Measurements from ENCODE around the gene PSMA4. TPM values are rescaled to one million over a fixed set of nuclear protein-coding genes. Genes with fewer than 3 reads are reported as not detected.

The PSMA4 gene
- total RNA-seq, 1 donor from 2014 or later: 163 TPM

- H3K27ac Mint-ChIP-seq: no peak overlapping the region
- peaks cover 2% of the 10 kb centered on the region for H3K4me1 Mint-ChIP-seq
- H3K4me3 Mint-ChIP-seq: no peak overlapping the region
- no peaks in the 10 kb centered on the region for H3K9me3 Mint-ChIP-seq
- no peak for DNase-seq (ENCODE audit: low spot score in 2 of 2, unreplicated experiment in 2 of 2)
- TF ChIP-seq CTCF (IDR thresholded peaks at IDR 0.05; ENCODE audit: unreplicated experiment): no peak
- H3K27me3 Mint-ChIP-seq (ENCODE audit: low read depth): no peaks in the 10 kb centered on the region
- H3K36me3 Mint-ChIP-seq: no peaks in the 10 kb centered on the region
Measured at GRCh38 chr15:78573416-78573815, 33.2 kb downstream of the PSMA4 start.

GRCh38 chr15:78574944-78575343 is 34.7 kb downstream of the PSMA4 start:
- Mint-ChIP-seq H3K4me1 (peaks cover 2% of the 10 kb centered on the region), H3K27me3 (ENCODE audit: low read depth) (no peaks in the 10 kb centered on the region), H3K36me3 (no peaks in the 10 kb centered on the region), H3K4me3 (no peak overlapping the region), H3K9me3 (no peaks in the 10 kb centered on the region), H3K27ac (no peak overlapping the region)
- TF ChIP-seq CTCF (IDR thresholded peaks at IDR 0.05; ENCODE audit: unreplicated experiment): no peak
- DNase-seq (ENCODE audit: low spot score in 2 of 2, unreplicated experiment in 2 of 2): no peak

GRCh38 chr15:78597583-78597982 is 57.3 kb downstream of the PSMA4 start:
- Mint-ChIP-seq H3K4me3 (no peak overlapping the region), H3K36me3 (peaks cover 6% of the 10 kb centered on the region), H3K9me3 (peaks cover 3% of the 10 kb centered on the region), H3K27me3 (ENCODE audit: low read depth) (no peaks in the 10 kb centered on the region), H3K27ac (no peak overlapping the region), H3K4me1 (no peaks in the 10 kb centered on the region)
- no peak for TF ChIP-seq CTCF (IDR thresholded peaks at IDR 0.05; ENCODE audit: unreplicated experiment)
- DNase-seq (ENCODE audit: low spot score in 2 of 2, unreplicated experiment in 2 of 2): no peak

- TF ChIP-seq CTCF (IDR thresholded peaks at IDR 0.05; ENCODE audit: unreplicated experiment): no peak
- Mint-ChIP-seq H3K36me3 (peaks cover 6% of the 10 kb centered on the region), H3K27me3 (ENCODE audit: low read depth) (no peaks in the 10 kb centered on the region), H3K9me3 (peaks cover 3% of the 10 kb centered on the region), H3K4me3 (no peak overlapping the region), H3K4me1 (no peaks in the 10 kb centered on the region), H3K27ac (no peak overlapping the region)
- DNase-seq (ENCODE audit: low spot score in 2 of 2, unreplicated experiment in 2 of 2): no peak
Measured at GRCh38 chr15:78598348-78598747, 58.1 kb downstream of the PSMA4 start.

GRCh38 chr15:78599189-78599588 is 58.9 kb downstream of the PSMA4 start:
- Mint-ChIP-seq H3K27me3 (ENCODE audit: low read depth) (peaks cover under 1% of the 10 kb centered on the region), H3K27ac (no peak overlapping the region), H3K9me3 (peaks cover 3% of the 10 kb centered on the region), H3K4me1 (no peaks in the 10 kb centered on the region), H3K36me3 (peaks cover 6% of the 10 kb centered on the region), H3K4me3 (no peak overlapping the region)
- DNase-seq (ENCODE audit: low spot score in 2 of 2, unreplicated experiment in 2 of 2): no peak
- no peak for TF ChIP-seq CTCF (IDR thresholded peaks at IDR 0.05; ENCODE audit: unreplicated experiment)

Other genes starting within 250 kb of the PSMA4 start
- 51.2 to 55.1 TPM (median 54.8 TPM) in 3 replicates for gene SKIC8, start 240.8 kb upstream of the PSMA4 start, total RNA-seq
- gene CRABP1, start 200.1 kb upstream of the PSMA4 start, total RNA-seq: 144 to 156 TPM (median 155 TPM) in 3 replicates
- 84.9 to 105 TPM (median 90.1 TPM) in 3 replicates for gene IREB2, start 102.2 kb upstream of the PSMA4 start, total RNA-seq
- 5.6 to 7.0 TPM (median 6.0 TPM) in 3 replicates for gene HYKK, start 32.9 kb upstream of the PSMA4 start, total RNA-seq
- 5.1 to 7.6 TPM (median 5.5 TPM) in 3 replicates for gene CHRNA5, start 25.1 kb downstream of the PSMA4 start, total RNA-seq
- 1.9 to 4.0 TPM (median 2.4 TPM) in 3 replicates for gene CHRNA3, start 80.6 kb downstream of the PSMA4 start, total RNA-seq
- 2.2 to 3.2 TPM (median 2.8 TPM) in 3 replicates for gene CHRNB4, start 100.8 kb downstream of the PSMA4 start, total RNA-seq

All from mesothelial cell of epicardium (in vitro differentiated cells).